GM15510 (cell line): Measurements from ENCODE around the gene LRRC14B.

ENCODE experiments used
- POLR2A ChIP-seq: IDR thresholded peaks from 3 replicates; pipeline ENCODE4 v1.6.1; 2011; ENCODE audit warnings: borderline replicate concordance; ENCODE audit not compliant: insufficient read length; ENCODE audit errors: extremely low read depth

LRRC14B gene

GRCh38 chr5:178110-178509, 13.2 kb upstream of the LRRC14B start:
- TF ChIP-seq POLR2A = no peak

DNA sequence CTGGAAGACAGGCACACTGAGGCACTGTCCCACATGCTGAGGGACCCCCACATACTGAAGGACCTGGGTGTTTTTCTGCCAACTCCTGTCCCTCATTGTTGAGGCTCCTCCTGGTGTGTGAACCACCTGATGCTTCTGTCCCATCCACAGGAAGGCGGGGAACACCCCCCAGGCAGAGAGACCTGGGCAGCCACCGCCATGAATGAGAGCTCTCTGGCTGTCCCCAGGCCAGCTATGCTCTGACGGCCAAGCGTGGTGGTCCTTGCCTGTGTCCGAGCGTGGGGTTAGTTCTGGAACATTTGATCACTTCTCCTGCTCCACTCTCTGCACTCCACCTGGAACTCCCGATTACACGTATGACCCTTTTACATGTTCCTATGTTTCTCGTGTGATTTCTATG, 11.9 kb upstream of the LRRC14B start:
- no peak for TF ChIP-seq POLR2A

GRCh38 chr5:180286-180918, 10.9 kb upstream of the LRRC14B start:
- no peak for TF ChIP-seq POLR2A

- no peak for TF ChIP-seq POLR2A
Observed at GRCh38 chr5:181160-181559, 10.1 kb upstream of the LRRC14B start.

GRCh38 chr5:181566-181965, 9.7 kb upstream of the LRRC14B start:
- TF ChIP-seq POLR2A = no peak

DNA sequence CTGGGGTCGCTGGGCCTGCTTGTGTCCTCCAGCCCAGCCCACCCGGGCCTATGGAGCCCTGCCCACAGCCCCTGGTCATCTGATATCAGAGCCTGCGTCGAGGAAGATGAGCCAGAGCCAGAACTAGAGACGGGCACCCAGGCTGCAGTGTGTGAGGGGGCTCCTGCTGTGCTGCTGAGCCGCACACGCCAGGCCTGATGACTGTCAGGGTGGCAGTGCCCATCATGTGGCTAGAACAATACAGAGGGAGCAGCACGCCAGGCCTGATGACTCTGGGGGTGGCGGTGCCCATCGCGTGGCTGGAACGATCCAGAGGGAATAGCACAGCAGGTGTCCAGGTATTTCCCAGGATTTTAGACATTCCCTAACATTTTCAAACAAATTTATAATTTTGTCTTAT, 9.2 kb upstream of the LRRC14B start:
- no peak for TF ChIP-seq POLR2A

GRCh38 chr5:184471-184870, 6.8 kb upstream of the LRRC14B start:
- TF ChIP-seq POLR2A = no peak

- TF ChIP-seq POLR2A = no peak
Observed at GRCh38 chr5:185095-186070, 5.9 kb upstream of the LRRC14B start.

GRCh38 chr5:186091-187041, 4.9 kb upstream of the LRRC14B start:
- TF ChIP-seq POLR2A = no peak

DNA sequence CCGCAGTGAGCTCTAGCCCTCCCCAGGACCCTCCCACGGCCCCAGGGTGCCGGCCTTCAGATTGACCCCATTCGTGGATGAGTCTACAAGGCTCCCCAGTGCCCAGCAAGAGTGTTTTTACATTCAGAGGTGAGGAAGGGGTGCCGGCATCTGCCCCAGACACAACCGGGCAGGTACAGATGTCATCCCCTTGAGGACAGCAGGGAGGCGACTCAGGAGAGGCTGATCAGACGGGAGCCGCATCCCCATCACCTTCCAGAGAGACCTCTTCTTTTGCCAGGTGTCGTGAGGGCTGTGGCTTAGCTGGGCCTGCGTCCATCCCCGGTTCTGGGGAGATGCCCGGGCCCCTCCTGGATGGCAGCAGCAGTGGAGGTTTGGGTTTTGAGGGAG, 4.3 kb upstream of the LRRC14B start:
- no peak for TF ChIP-seq POLR2A

DNA sequence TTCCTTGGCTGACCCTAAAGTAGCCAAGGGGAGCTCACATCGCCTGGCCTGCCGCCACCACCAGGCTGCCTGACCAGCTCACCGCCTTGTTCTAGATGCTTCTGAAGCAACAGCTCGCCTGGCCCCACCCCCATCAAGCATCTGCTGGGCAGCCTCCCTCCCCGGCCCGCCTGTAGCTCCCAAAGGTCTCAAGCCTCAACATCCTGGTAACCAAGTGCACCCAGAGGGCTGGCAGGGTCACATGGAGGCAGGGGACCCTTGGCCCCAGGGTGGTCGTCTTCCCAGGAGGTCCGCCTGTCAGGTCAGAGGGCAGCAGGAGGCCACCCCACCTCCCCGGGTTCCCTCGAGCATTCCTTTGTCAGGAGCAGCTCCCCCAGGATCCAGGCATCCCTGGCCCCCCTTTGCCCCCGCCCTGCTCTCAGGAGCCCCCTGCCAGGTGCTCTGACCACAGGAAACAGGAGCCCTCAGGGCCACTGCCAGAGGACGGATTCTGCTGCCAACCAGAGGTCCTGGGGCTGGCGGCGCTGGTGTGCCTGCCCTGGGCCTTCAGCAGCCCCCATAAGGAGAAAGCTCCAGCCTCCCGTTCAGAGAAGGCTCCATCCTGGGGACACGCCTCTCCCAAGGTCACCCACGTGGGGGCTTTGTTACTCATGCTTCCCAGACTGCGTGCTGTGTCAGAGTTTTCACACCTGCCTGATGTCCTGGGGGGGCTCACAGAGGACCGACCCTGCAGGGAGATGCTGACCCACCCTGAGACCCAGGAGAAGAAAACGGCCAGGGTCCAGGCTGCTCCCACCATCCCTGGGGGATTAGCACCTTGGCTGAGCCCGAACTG, 3.5 kb upstream of the LRRC14B start:
- TF ChIP-seq POLR2A = no peak

DNA sequence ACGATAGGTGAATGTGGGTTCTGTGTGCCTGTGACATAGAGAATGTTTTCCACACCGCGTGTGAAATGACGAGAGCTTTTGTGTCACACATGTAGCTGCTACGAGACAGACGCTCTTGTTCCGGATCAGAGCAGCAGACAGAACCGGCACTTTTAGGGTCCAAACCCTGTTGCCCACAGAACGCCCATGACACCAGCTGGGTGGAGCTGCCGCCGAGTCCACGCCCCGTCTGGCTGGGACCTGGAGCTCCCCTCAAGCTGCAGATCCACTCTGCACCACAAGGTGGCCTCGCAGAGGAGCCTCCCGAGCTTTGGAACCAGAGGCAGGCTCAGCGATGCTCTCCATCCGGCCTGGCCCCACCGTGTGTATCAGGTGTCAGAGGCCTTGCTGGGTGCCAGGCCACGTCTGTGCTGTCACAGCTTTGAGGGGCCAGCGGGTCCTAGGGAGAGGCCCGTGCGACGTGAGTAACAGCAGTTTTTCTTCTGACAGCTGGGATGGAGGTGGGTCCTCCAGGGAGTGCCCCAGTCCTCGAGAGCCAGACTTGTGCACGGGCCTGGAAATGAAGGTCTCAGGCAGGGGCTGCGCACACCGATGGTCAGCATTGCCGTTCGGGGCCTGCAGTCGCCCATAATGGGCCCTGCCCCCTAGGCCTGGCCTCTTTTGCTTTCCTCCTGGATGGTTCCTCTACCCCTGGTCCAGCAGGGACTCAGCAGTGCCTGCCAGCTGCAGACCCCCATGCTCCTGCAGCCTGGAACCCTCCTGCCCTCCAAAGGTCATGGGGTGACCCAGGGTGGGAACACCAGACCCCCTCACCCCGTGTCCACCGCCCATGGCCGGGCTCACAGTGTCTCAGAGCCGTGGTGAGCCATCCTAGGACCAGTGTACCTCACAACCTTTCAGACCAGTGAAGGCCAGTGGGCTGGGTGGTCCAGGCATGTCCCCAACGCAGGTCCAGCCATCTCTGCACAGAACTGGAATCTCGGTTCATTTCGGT, 2.5 kb upstream of the LRRC14B start:
- no peak for TF ChIP-seq POLR2A

- TF ChIP-seq POLR2A = no peak
Observed at GRCh38 chr5:189486-189885, 1.8 kb upstream of the LRRC14B start.
